Endothelial cell (in vitro differentiated cells): ENCODE measurements around the gene VIL1. TPM values are rescaled to one million over a fixed set of nuclear protein-coding genes. Genes with fewer than 3 reads are reported as not detected.
A peak's percentile ranks its signal among the peaks of the same experiment; 100 is the strongest.

Experiments used
- DNase-seq: peaks from one replicate; pipeline ENCODE4 v3.0.0; 2021; ENCODE audit warnings: low spot score
- H3K27ac Mint-ChIP-seq: one replicate; pipeline ENCODE4 v1.8.0; 2021; ENCODE audit warnings: mixed read lengths, inconsistent platforms; ENCODE audit not compliant: unreplicated experiment
- H3K27me3 Mint-ChIP-seq: one replicate; pipeline ENCODE4 v1.8.0; 2021; ENCODE audit warnings: mild to moderate bottlenecking, moderate library complexity, mixed read lengths, inconsistent platforms; ENCODE audit not compliant: unreplicated experiment
- H3K36me3 Mint-ChIP-seq: one replicate; pipeline ENCODE4 v1.8.0; 2021; ENCODE audit warnings: mild to moderate bottlenecking, low read depth, mixed read lengths, inconsistent platforms; ENCODE audit not compliant: unreplicated experiment
- H3K4me1 Mint-ChIP-seq: one replicate; pipeline ENCODE4 v1.8.0; 2021; ENCODE audit warnings: mild to moderate bottlenecking, mixed read lengths, inconsistent platforms; ENCODE audit not compliant: unreplicated experiment
- H3K4me3 Mint-ChIP-seq: one replicate; pipeline ENCODE4 v1.8.0; 2021; ENCODE audit warnings: mild to moderate bottlenecking, mixed read lengths, inconsistent platforms; ENCODE audit not compliant: unreplicated experiment
- H3K9me3 Mint-ChIP-seq: one replicate; pipeline ENCODE4 v1.8.0; 2021; ENCODE audit warnings: mixed read lengths, inconsistent platforms; ENCODE audit not compliant: unreplicated experiment
- CTCF ChIP-seq: fragments of 200-600 bp; sonication (generic); IDR thresholded peaks from one replicate; pipeline ENCODE4 v1.5.0; 2021; ENCODE audit warnings: antibody characterized with exemption; ENCODE audit not compliant: unreplicated experiment
- total RNA-seq: library from RNA; stranded (reverse); fragmentation: NEBNext Ultra II Directional; extraction: Animal tissue kit (Norgen Biotek cat#: 25700); gene quantifications from one replicate; pipeline ENCODE4 v1.2.1, GENCODE V29; 2021; ENCODE audit not compliant: unreplicated experiment

VIL1 gene
- total RNA-seq, 1 donor from 2014 or later: 0.44 TPM

- DNase-seq: no peak
- Mint-ChIP-seq H3K27me3 (peaks cover 2% of the 10 kb centered on the region), H3K27ac (no peak overlapping the region), H3K4me3 (no peak overlapping the region), H3K9me3 (no peaks in the 10 kb centered on the region), H3K4me1 (no peaks in the 10 kb centered on the region), H3K36me3 (no peaks in the 10 kb centered on the region)
- no peak for TF ChIP-seq CTCF
Measured at GRCh38 chr2:218375212-218375611, 43.7 kb upstream of the VIL1 start.

- Mint-ChIP-seq H3K27ac (no peak overlapping the region), H3K27me3 (peaks cover 6% of the 10 kb centered on the region), H3K9me3 (no peaks in the 10 kb centered on the region), H3K36me3 (no peaks in the 10 kb centered on the region), H3K4me3 (no peak overlapping the region), H3K4me1 (no peaks in the 10 kb centered on the region)
- TF ChIP-seq CTCF: no peak
- no peak for DNase-seq
Measured at GRCh38 chr2:218378053-218378452, 40.9 kb upstream of the VIL1 start.

GRCh38 chr2:218381916-218382366 lies 37.0 kb upstream of the VIL1 start, which contains the start of gene SLC11A1:
Gene SLC11A1, plus strand, starts transcription at chr2:218382273. Its CDS starts 96 bp downstream, at chr2:218382369.
- no peak for DNase-seq
- H3K27ac Mint-ChIP-seq: no peak within 1 kb of the TSS
- peak within 1 kb of the TSS; percentile 69 for H3K4me3 Mint-ChIP-seq
- H3K9me3 Mint-ChIP-seq: no peaks in the 10 kb centered on the region
- H3K4me1 Mint-ChIP-seq: no peaks in the 10 kb centered on the region
- TF ChIP-seq CTCF: no peak
- H3K27me3 Mint-ChIP-seq: peaks cover 10% of the 10 kb centered on the region
- no peaks in the 10 kb centered on the region for H3K36me3 Mint-ChIP-seq

GRCh38 chr2:218382785-218383184 lies 36.1 kb upstream of the VIL1 start:
- H3K36me3 Mint-ChIP-seq: no peaks in the 10 kb centered on the region
- no peak for TF ChIP-seq CTCF
- no peak for DNase-seq
- peaks cover 3% of the 10 kb centered on the region for H3K4me1 Mint-ChIP-seq
- H3K9me3 Mint-ChIP-seq: no peaks in the 10 kb centered on the region
- no peak overlapping the region for H3K4me3 Mint-ChIP-seq
- no peak overlapping the region for H3K27ac Mint-ChIP-seq
- peaks cover 10% of the 10 kb centered on the region for H3K27me3 Mint-ChIP-seq

- no peaks in the 10 kb centered on the region for H3K36me3 Mint-ChIP-seq
- DNase-seq: no peak
- H3K27me3 Mint-ChIP-seq: peaks cover 8% of the 10 kb centered on the region
- H3K4me1 Mint-ChIP-seq: peaks cover 3% of the 10 kb centered on the region
- no peak overlapping the region for H3K4me3 Mint-ChIP-seq
- TF ChIP-seq CTCF: no peak
- no peaks in the 10 kb centered on the region for H3K9me3 Mint-ChIP-seq
- H3K27ac Mint-ChIP-seq: no peak overlapping the region
Measured at GRCh38 chr2:218383892-218384519, 34.9 kb upstream of the VIL1 start.
